ENCODE data around the gene ZNF273. TPM values are rescaled to one million over a fixed set of nuclear protein-coding genes. Genes with fewer than 3 reads are reported as not detected.
"Not testable (repeated sequence)": the region's sequence is repeated elsewhere in the genome, so short reads cannot be mapped to it uniquely, and the experiment has no call there.

Gene ZNF273
- total and polyA plus RNA-seq, 2 donors = 4.6 to 22.5 TPM

DNA sequence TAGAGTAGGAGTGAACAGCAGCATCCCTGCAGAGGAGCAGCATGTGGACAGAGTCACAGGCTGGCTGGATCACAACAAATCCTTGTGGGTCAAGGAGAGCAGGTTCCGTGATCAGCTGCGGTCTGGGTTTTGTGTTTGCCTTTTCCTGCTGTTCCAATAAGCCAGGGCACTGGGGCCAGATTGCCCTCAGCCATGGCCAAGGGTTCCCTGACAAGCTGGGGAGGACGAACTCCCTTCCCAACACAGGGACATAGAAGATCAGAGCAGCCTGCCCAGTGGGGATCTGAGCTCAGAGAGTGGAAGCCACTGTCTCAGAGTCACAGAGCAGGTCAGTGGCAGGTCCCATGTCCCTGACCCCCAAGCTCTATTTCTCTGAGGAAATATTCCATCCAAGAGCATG, 12.8 kb upstream of the ZNF273 start:
- not testable (repeated sequence) for H3K27ac ChIP-seq (ENCODE audit: low read depth); DNase-seq (ENCODE audit: extremely low spot score); H3K36me3 ChIP-seq (ENCODE audit: insufficient read depth); H3K4me3 ChIP-seq (ENCODE audit: low read depth, low read length); H3K4me1 ChIP-seq (ENCODE audit: insufficient read depth)
- 82% methylated on average over 3 of the region's 3 CpGs for WGBS

DNA sequence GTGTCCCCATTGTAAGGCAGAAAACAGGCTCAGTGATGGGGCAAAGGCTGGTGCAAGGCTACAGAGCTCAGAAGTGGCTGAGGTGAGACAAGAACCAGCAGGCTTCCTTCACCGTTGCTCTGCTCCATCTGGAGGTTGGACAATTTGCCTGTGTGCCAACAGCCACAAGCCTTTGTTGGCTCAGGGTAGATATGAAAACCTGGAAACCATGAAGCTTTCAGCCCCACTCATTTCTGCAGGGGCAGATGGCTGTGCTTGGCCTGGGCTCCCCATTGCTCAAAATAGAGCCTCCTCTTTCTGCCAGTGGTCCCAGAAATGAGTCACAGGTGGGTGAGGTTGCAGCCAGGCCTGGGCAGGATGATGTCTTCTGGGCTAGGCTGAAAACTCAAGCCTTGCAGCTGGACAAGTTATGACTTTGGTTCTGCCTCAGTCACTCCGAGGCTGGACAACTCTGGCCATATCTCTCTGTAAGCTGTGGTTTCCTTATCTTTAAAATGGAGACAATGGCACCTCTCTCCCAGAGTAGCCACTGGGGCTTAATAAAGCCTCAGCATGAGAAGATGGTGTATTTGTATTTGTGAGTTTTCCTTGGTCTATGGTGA, 12.2 kb upstream of the ZNF273 start:
- H3K4me1 ChIP-seq (ENCODE audit: insufficient read depth) = no peaks in the 10 kb centered on the region
- H3K36me3 ChIP-seq (ENCODE audit: insufficient read depth) = no peaks in the 10 kb centered on the region

GRCh38 chr7:64891363-64892081, 11.6 kb upstream of the ZNF273 start:
- DNase-seq (ENCODE audit: extremely low spot score); H3K36me3 ChIP-seq (ENCODE audit: insufficient read depth); H3K4me3 ChIP-seq (ENCODE audit: low read depth, low read length); H3K27ac ChIP-seq (ENCODE audit: low read depth); H3K4me1 ChIP-seq (ENCODE audit: insufficient read depth): not testable (repeated sequence)
- 47% methylated on average over 1 of the region's 1 CpG for WGBS

More for the DNA sequence above, 12.2 kb upstream of the ZNF273 start:
- no peak for DNase-seq (ENCODE audit: extremely low spot score)
- Histone ChIP-seq H3K27ac (ENCODE audit: low read depth) (no peak overlapping the region), H3K4me3 (ENCODE audit: low read depth, low read length) (no peak overlapping the region)
- 47% methylated on average over 2 of the region's 2 CpGs for WGBS

DNA sequence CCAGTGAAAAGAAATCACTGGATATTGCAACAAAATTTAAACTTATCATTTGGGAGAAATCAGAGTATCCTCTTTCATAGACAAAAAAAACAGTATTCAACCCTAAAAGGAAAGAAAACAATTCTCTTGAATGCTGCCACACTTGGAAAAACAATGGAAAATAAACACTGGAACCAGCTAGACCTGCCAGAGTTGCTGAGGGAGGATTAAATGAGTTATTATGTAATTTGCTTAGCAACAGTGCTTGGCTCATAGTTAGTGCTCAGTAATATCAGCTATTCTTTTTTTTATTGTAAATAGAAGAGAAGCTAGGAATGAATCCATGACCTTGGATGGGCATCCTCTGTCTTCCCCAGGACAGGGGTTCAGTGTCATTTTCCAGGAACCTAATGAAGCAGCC, 11.0 kb upstream of the ZNF273 start:
- no peaks in the 10 kb centered on the region for H3K4me1 ChIP-seq (ENCODE audit: insufficient read depth)
- no peak for DNase-seq (ENCODE audit: extremely low spot score)
- H3K4me3 ChIP-seq (ENCODE audit: low read depth, low read length) = no peak overlapping the region
- H3K27ac ChIP-seq (ENCODE audit: low read depth) = no peak overlapping the region
- no peaks in the 10 kb centered on the region for H3K36me3 ChIP-seq (ENCODE audit: insufficient read depth)

GRCh38 chr7:64892666-64893309, 10.3 kb upstream of the ZNF273 start:
- Histone ChIP-seq H3K36me3 (ENCODE audit: insufficient read depth) (no peaks in the 10 kb centered on the region), H3K4me1 (ENCODE audit: insufficient read depth) (no peaks in the 10 kb centered on the region), H3K4me3 (ENCODE audit: low read depth, low read length) (no peak overlapping the region), H3K27ac (ENCODE audit: low read depth) (no peak overlapping the region)
- no peak for DNase-seq (ENCODE audit: extremely low spot score)
- WGBS = 76% methylated on average over 5 of the region's 5 CpGs

DNA sequence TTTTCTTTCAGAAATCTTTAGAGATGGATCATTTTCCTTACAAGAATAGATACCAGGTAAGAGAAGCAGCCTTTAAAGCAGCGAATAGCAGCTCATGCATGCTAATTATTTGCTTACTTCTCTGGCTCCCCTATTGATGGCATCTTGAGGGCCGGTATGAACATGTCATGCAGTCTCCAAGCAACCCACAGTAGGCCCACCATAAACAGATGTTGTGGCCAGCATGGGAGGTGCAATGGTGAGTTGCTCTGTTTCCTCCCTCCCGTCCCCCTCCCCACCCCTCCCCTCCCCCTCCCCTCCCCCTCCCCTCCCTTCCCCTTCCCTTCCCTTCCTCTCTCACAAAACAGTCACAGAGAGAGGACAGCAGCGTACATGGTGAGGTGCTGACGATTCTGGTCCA, 9.7 kb upstream of the ZNF273 start:
- DNase-seq (ENCODE audit: extremely low spot score) = no peak
- no peaks in the 10 kb centered on the region for H3K4me1 ChIP-seq (ENCODE audit: insufficient read depth)
- H3K36me3 ChIP-seq (ENCODE audit: insufficient read depth) = no peaks in the 10 kb centered on the region
- no peak overlapping the region for H3K4me3 ChIP-seq (ENCODE audit: low read depth, low read length)
- no peak overlapping the region for H3K27ac ChIP-seq (ENCODE audit: low read depth)
- WGBS = 54% methylated on average over 5 of the region's 5 CpGs

DNA sequence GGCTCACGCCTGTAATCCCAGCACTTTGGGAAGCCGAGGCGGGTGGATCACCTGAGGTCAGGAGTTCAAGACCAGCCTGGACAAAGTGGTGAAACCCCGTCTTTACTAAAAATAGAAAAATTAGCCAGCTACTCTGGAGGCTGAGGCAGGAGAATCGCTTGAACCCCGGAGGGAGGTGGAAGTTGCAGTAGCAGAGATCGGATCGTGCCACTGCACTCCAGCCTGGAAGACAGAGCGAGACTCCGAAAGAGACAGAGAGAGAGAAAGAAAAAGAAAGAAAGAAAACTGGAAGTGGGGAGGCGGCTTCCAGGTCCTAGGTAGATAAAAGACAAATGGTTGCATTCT, 640 bp upstream of the ZNF273 start:
- DNase-seq (ENCODE audit: extremely low spot score); H3K36me3 ChIP-seq (ENCODE audit: insufficient read depth); H3K4me1 ChIP-seq (ENCODE audit: insufficient read depth); H3K27ac ChIP-seq (ENCODE audit: low read depth); H3K4me3 ChIP-seq (ENCODE audit: low read depth, low read length): not testable (repeated sequence)
- 61% methylated on average over 11 of the region's 11 CpGs for WGBS

GRCh38 chr7:64904008-64904407, 935 bp downstream of the ZNF273 start:
- no peaks in the 10 kb centered on the region for H3K36me3 ChIP-seq (ENCODE audit: insufficient read depth)
- H3K27ac ChIP-seq (ENCODE audit: low read depth) = no peak overlapping the region
- WGBS = 94% methylated on average over 15 of the region's 15 CpGs
- DNase-seq (ENCODE audit: extremely low spot score) = no peak
- H3K4me3 ChIP-seq (ENCODE audit: low read depth, low read length) = peak overlapping the region; percentile 76
- H3K4me1 ChIP-seq (ENCODE audit: insufficient read depth) = no peaks in the 10 kb centered on the region

DNA sequence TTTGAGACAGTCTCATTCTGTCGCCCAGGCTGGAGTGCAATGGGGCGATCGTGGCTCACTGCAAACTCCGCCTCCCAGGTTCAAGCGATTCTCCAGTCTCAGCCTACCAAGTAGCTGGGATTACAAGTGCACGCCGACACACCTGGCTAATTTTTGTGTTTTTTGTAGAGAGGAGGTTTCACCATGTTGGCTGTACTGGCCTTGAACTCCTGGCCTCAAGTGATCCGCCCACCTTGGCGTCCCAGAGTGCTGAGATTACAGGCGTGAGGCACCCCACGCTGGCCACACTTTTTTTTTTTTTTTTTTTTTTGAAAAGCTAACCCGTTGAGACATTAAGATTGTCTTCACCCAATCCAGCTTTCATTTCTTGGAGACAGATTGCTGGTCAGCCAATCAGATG, 2.1 kb downstream of the ZNF273 start:
- H3K4me3 ChIP-seq (ENCODE audit: low read depth, low read length) = no peak overlapping the region
- 85% methylated on average over 12 of the region's 12 CpGs for WGBS
- H3K36me3 ChIP-seq (ENCODE audit: insufficient read depth) = no peaks in the 10 kb centered on the region
- no peak for DNase-seq (ENCODE audit: extremely low spot score)
- H3K4me1 ChIP-seq (ENCODE audit: insufficient read depth) = no peaks in the 10 kb centered on the region
- H3K27ac ChIP-seq (ENCODE audit: low read depth) = no peak overlapping the region

GRCh38 chr7:64905547-64905946, 2.5 kb downstream of the ZNF273 start:
- no peak for DNase-seq (ENCODE audit: extremely low spot score)
- no peaks in the 10 kb centered on the region for H3K4me1 ChIP-seq (ENCODE audit: insufficient read depth)
- no peak overlapping the region for H3K27ac ChIP-seq (ENCODE audit: low read depth)
- WGBS = 73% methylated on average over 4 of the region's 4 CpGs
- H3K36me3 ChIP-seq (ENCODE audit: insufficient read depth) = no peaks in the 10 kb centered on the region
- H3K4me3 ChIP-seq (ENCODE audit: low read depth, low read length) = no peak overlapping the region

DNA sequence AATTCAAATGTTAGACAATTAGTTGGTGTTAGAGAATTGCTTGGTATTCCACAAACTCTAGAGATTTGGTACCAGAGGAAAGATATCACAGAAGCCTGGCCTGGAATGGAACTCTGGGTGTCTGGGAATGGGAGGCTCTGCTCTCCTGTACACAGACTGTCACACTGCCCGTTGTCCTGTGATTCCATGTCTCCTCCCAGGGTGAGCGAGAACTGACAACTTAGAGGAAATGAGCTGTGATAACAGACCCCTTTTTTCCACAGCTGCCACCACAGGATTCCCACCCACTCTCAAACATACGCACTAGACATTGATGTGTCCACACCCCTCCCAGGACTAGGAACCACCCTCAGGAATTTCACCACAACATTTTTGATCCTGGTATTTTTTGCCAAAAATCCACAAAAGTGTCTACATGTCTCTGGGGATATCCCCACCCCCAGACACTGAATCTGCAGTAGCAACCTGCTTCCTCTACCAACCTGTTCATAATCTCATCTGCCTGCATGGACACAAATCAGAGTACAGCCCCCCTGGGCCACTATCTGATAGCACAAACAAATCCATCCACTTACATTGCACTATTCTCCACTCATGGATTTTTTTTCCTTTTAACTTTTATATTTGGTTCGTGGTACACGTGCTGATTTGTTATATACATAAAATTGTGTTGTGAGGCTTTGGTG, 4.7 kb downstream of the ZNF273 start:
- WGBS = 60% methylated on average over 5 of the region's 5 CpGs

GRCh38 chr7:64908358-64908757, 5.3 kb downstream of the ZNF273 start:
- Histone ChIP-seq H3K36me3 (ENCODE audit: insufficient read depth) (no peaks in the 10 kb centered on the region), H3K27ac (ENCODE audit: low read depth) (no peak overlapping the region), H3K4me1 (ENCODE audit: insufficient read depth) (no peaks in the 10 kb centered on the region), H3K4me3 (ENCODE audit: low read depth, low read length) (no peak overlapping the region)
- 87% methylated on average over 2 of the region's 2 CpGs for WGBS
- no peak for DNase-seq (ENCODE audit: extremely low spot score)

More for the DNA sequence above, 4.7 kb downstream of the ZNF273 start:
- no peak overlapping the region for H3K27ac ChIP-seq (ENCODE audit: low read depth)
- no peak overlapping the region for H3K4me3 ChIP-seq (ENCODE audit: low read depth, low read length)
- H3K4me1 ChIP-seq (ENCODE audit: insufficient read depth) = no peaks in the 10 kb centered on the region
- H3K36me3 ChIP-seq (ENCODE audit: insufficient read depth) = no peaks in the 10 kb centered on the region
- no peak for DNase-seq (ENCODE audit: extremely low spot score)

DNA sequence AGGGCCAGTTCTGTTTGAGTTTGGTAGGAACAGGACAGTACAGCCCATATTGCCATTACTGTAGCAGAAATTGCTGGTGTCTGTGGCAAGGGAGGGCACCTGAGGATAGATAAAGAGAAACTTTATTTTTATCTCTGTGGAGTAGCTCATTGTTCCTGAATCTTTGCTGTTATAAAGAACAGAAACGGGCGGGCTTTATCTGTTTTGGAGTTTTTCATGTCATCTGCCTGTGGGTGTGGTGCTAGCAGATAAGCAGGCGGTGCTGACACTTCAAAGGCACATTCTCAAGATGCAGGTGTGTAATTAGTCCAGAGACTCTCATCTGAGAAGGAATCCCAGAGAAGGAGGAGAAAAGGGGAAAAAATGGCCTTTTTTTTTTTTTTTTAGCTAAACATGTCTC, 11.5 kb downstream of the ZNF273 start:
- WGBS = 66% methylated on average over 3 of the region's 3 CpGs
- Histone ChIP-seq H3K4me1 (ENCODE audit: insufficient read depth) (no peaks in the 10 kb centered on the region), H3K4me3 (ENCODE audit: low read depth, low read length) (no peak overlapping the region), H3K27ac (ENCODE audit: low read depth) (no peak overlapping the region), H3K36me3 (ENCODE audit: insufficient read depth) (no peaks in the 10 kb centered on the region)
- DNase-seq (ENCODE audit: extremely low spot score) = no peak

- WGBS = 96% methylated on average over 9 of the region's 9 CpGs
- H3K27ac ChIP-seq (ENCODE audit: low read depth); H3K4me3 ChIP-seq (ENCODE audit: low read depth, low read length); DNase-seq (ENCODE audit: extremely low spot score); H3K4me1 ChIP-seq (ENCODE audit: insufficient read depth); H3K36me3 ChIP-seq (ENCODE audit: insufficient read depth): not testable (repeated sequence)
These were observed 12.2 kb downstream of the ZNF273 start for GRCh38 chr7:64915301-64915700.
